CD4-positive, CD25-positive, alpha-beta regulatory T cell (primary cell): ENCODE results near the gene SNX25. TPM values are rescaled to one million over a fixed set of nuclear protein-coding genes. Genes with fewer than 3 reads are reported as not detected.

Source experiments
- ATAC-seq, 2 donors: fragments of 150-1000 bp; cut with Tn5 transposase; one replicate each; pipeline ENCODE4 v1.10.0; 2021; ENCODE audit warnings: low read depth in 2 of 2, moderate number of reproducible peaks in 2 of 2, moderate library complexity in 1 of 2
- DNase-seq, 3 donors: peaks; one replicate each; pipeline versions ENCODE4 v3.0.0 to v3.0.0-alpha.2; 2012 to 2022; ENCODE audit warnings: mixed read lengths in 1 of 3
- H3K27ac ChIP-seq: one replicate; pipeline ENCODE4 v1.7.0; 2013; ENCODE audit warnings: mild to moderate bottlenecking, low read length; ENCODE audit not compliant: insufficient read depth, poor library complexity, severe bottlenecking
- H3K27me3 ChIP-seq: one replicate; pipeline ENCODE4 v1.7.0; 2013; ENCODE audit warnings: low read length; ENCODE audit not compliant: control insufficient read depth, insufficient read depth
- H3K36me3 ChIP-seq: one replicate; pipeline ENCODE4 v1.7.0; 2013; ENCODE audit warnings: mild to moderate bottlenecking, low read length, moderate library complexity; ENCODE audit not compliant: control insufficient read depth, insufficient read depth
- H3K4me1 ChIP-seq: 2 replicates; pipeline ENCODE4 v1.7.0; 2013; ENCODE audit warnings: mild to moderate bottlenecking, low read length; ENCODE audit not compliant: insufficient read depth, control insufficient read depth, poor library complexity, severe bottlenecking
- H3K4me3 ChIP-seq: one replicate; pipeline ENCODE4 v1.7.0; 2013; ENCODE audit warnings: low read depth, mild to moderate bottlenecking, low read length, moderate library complexity
- H3K9me3 ChIP-seq, 2 experiments: 1 replicate in 1 of 2; 2 replicates in 1 of 2; pipeline ENCODE4 v1.7.0; 2013; ENCODE audit warnings: low read length in 2 of 2, mild to moderate bottlenecking in 1 of 2, moderate library complexity in 1 of 2; ENCODE audit not compliant: control insufficient read depth in 2 of 2
- H3K27ac Mint-ChIP-seq, 3 donors: one replicate each; pipeline ENCODE4 v1.8.0; 2020 to 2022; ENCODE audit warnings: mild to moderate bottlenecking in 3 of 3, mixed read lengths in 3 of 3, moderate library complexity in 2 of 3
- H3K27me3 Mint-ChIP-seq: one replicate; pipeline ENCODE4 v1.8.0; 2022; ENCODE audit warnings: mild to moderate bottlenecking, mixed read lengths
- H3K36me3 Mint-ChIP-seq: one replicate; pipeline ENCODE4 v1.8.0; 2020; ENCODE audit warnings: mixed read lengths
- H3K4me1 Mint-ChIP-seq, 4 donors: one replicate each; pipeline ENCODE4 v1.8.0; 2020 to 2022; ENCODE audit warnings: mixed read lengths in 4 of 4, mild to moderate bottlenecking in 1 of 4
- H3K4me3 Mint-ChIP-seq, 4 donors: one replicate each; pipeline ENCODE4 v1.8.0; 2020 to 2022; ENCODE audit warnings: mild to moderate bottlenecking in 4 of 4, mixed read lengths in 4 of 4, moderate library complexity in 3 of 4
- H3K9me3 Mint-ChIP-seq, 7 donors: one replicate each; pipeline ENCODE4 v1.8.0; 2020 to 2022; ENCODE audit warnings: mixed read lengths in 7 of 7, mild to moderate bottlenecking in 3 of 7, moderate library complexity in 2 of 7
- polyA plus RNA-seq, 4 donors: library from polyadenylated mRNA; unstranded; fragments of 300-500 nt; fragmentation: Illumina TruSeq; gene quantifications; one replicate each; pipeline ENCODE4 v1.2.3, GENCODE V29; 2021
- total RNA-seq: library from RNA; stranded (reverse); gene quantifications from one replicate; pipeline ENCODE4 v1.2.3, GENCODE V29; 2022

SNX25 gene
- total and polyA plus RNA-seq, 5 donors from 2014 or later = 3.7 to 22.2 (median 8.2) TPM

- H3K27ac ChIP-seq = no peak overlapping the region
- H3K9me3 ChIP-seq = peaks cover 0 to 6% of the 10 kb centered on the region in 2 experiments
- Mint-ChIP-seq H3K4me1 (peaks cover 0 to 9% (median 8%) of the 10 kb centered on the region in 4 donors), H3K27ac (no peak overlapping the region), H3K36me3 (peaks cover 4% of the 10 kb centered on the region), H3K9me3 (peaks cover 0 to 11% (median 0%) of the 10 kb centered on the region in 7 donors), H3K4me3 (no peak overlapping the region), H3K27me3 (no peaks in the 10 kb centered on the region)
- H3K27me3 ChIP-seq = no peaks in the 10 kb centered on the region
- DNase-seq (no peak), ATAC-seq (no peak)
- no peaks in the 10 kb centered on the region for H3K36me3 ChIP-seq
- H3K4me1 ChIP-seq = no peaks in the 10 kb centered on the region
- H3K4me3 ChIP-seq = no peak overlapping the region
Measured at GRCh38 chr4:185380320-185380719, 170.9 kb downstream of the SNX25 start.

DNA sequence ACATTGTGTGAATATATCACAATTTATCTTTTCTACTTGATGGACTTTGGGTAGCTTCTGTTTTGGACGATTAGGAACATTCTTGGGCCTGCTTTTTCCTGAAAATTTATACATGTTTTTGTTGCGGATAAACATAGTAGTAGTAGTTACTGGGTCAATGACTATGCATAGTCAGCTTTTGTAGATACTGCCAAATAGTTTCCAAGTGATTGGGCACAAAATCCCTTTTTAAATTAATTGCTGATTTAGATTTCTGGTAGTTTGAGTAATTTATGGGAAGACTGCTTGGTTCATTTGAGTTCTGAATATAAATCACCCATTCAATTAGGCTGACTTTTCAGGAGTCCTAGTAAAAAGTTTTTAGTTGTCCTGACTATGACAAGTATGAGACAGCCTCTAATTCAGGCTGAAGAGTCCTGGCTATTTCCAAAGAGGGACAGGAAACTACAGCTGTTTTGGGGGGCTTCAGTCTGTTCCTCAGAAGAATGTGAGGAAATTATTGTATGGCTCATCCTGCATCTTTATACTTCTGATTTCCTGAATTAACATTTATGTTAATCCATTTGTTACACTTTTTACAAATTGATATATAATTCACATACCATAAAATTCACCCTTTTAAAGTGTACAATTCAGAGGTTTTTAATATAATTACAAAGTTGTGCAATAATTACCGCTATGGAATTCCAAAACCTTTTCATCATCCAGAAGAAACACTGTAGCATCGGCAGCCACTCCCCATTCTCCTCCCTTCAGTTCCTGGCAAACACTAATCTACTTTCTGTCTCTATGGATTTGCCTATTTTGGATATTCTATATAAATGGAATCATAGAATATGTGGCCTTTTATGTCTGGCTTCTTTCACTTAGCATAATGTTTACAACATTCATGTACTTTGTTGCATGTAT lies 172.1 kb downstream of the SNX25 start:
- DNase-seq (no peak), ATAC-seq (no peak)
- H3K27ac ChIP-seq = no peak overlapping the region
- peaks cover 0 to 11% (median 0%) of the 10 kb centered on the region in 7 donors for H3K9me3 Mint-ChIP-seq
- no peaks in the 10 kb centered on the region for H3K27me3 ChIP-seq
- H3K27ac Mint-ChIP-seq = no peak overlapping the region
- no peaks in the 10 kb centered on the region for H3K4me1 ChIP-seq
- H3K4me3 ChIP-seq = no peak overlapping the region
- H3K9me3 ChIP-seq = peaks cover 0 to 6% of the 10 kb centered on the region in 2 experiments
- no peaks in the 10 kb centered on the region for H3K36me3 ChIP-seq
- H3K36me3 Mint-ChIP-seq = peaks cover 4% of the 10 kb centered on the region
- no peak overlapping the region for H3K4me3 Mint-ChIP-seq
- peaks cover 4% of the 10 kb centered on the region for H3K27me3 Mint-ChIP-seq
- H3K4me1 Mint-ChIP-seq = peaks cover 0 to 9% (median 8%) of the 10 kb centered on the region in 4 donors

GRCh38 chr4:185382754-185383153 lies 173.4 kb downstream of the SNX25 start:
- peaks cover 0 to 6% of the 10 kb centered on the region in 2 experiments for H3K9me3 ChIP-seq
- Mint-ChIP-seq H3K4me3 (no peak overlapping the region), H3K9me3 (peaks cover 0 to 11% (median 0%) of the 10 kb centered on the region in 7 donors), H3K27me3 (peaks cover 4% of the 10 kb centered on the region), H3K36me3 (peaks cover 4% of the 10 kb centered on the region), H3K27ac (no peak overlapping the region), H3K4me1 (peaks cover 0 to 9% (median 8%) of the 10 kb centered on the region in 4 donors)
- no peaks in the 10 kb centered on the region for H3K36me3 ChIP-seq
- H3K4me1 ChIP-seq = no peaks in the 10 kb centered on the region
- no peaks in the 10 kb centered on the region for H3K27me3 ChIP-seq
- DNase-seq (no peak), ATAC-seq (no peak)
- H3K4me3 ChIP-seq = no peak overlapping the region
- H3K27ac ChIP-seq = no peak overlapping the region

GRCh38 chr4:185383451-185383850 lies 174.1 kb downstream of the SNX25 start:
- ATAC-seq (no peak), DNase-seq (no peak)
- Mint-ChIP-seq H3K4me3 (no peak overlapping the region), H3K4me1 (peaks cover 0 to 9% (median 8%) of the 10 kb centered on the region in 4 donors), H3K36me3 (peaks cover 4% of the 10 kb centered on the region), H3K9me3 (peaks cover 0 to 11% (median 0%) of the 10 kb centered on the region in 7 donors), H3K27ac (no peak overlapping the region), H3K27me3 (peaks cover 4% of the 10 kb centered on the region)
- Histone ChIP-seq H3K4me1 (no peaks in the 10 kb centered on the region), H3K36me3 (no peaks in the 10 kb centered on the region), H3K4me3 (no peak overlapping the region), H3K9me3 (peaks cover 0 to 6% of the 10 kb centered on the region in 2 experiments), H3K27me3 (no peaks in the 10 kb centered on the region), H3K27ac (no peak overlapping the region)

- Mint-ChIP-seq H3K27ac (no peak overlapping the region), H3K4me1 (peaks cover 0 to 9% (median 8%) of the 10 kb centered on the region in 4 donors), H3K36me3 (peaks cover 4% of the 10 kb centered on the region), H3K4me3 (no peak overlapping the region), H3K9me3 (peaks cover 0 to 11% (median 0%) of the 10 kb centered on the region in 7 donors), H3K27me3 (peaks cover 4% of the 10 kb centered on the region)
- no peaks in the 10 kb centered on the region for H3K4me1 ChIP-seq
- H3K36me3 ChIP-seq = no peaks in the 10 kb centered on the region
- no peaks in the 10 kb centered on the region for H3K27me3 ChIP-seq
- H3K9me3 ChIP-seq = peaks cover 0 to 6% of the 10 kb centered on the region in 2 experiments
- H3K27ac ChIP-seq = no peak overlapping the region
- ATAC-seq (no peak), DNase-seq (no peak)
- H3K4me3 ChIP-seq = no peak overlapping the region
Measured at GRCh38 chr4:185384061-185384460, 174.7 kb downstream of the SNX25 start.

- Mint-ChIP-seq H3K27ac (no peak overlapping the region), H3K4me3 (no peak overlapping the region), H3K36me3 (peaks cover 4% of the 10 kb centered on the region), H3K27me3 (peaks cover 4% of the 10 kb centered on the region), H3K4me1 (peaks cover 4 to 9% (median 8%) of the 10 kb centered on the region in 4 donors), H3K9me3 (peaks cover 0 to 11% (median 0%) of the 10 kb centered on the region in 7 donors)
- Histone ChIP-seq H3K27ac (no peak overlapping the region), H3K36me3 (no peaks in the 10 kb centered on the region), H3K4me1 (no peaks in the 10 kb centered on the region), H3K27me3 (no peaks in the 10 kb centered on the region), H3K9me3 (peaks cover 0 to 6% of the 10 kb centered on the region in 2 experiments), H3K4me3 (no peak overlapping the region)
- no peak for ATAC-seq
- DNase-seq = no peak
Measured at GRCh38 chr4:185384930-185385331, 175.5 kb downstream of the SNX25 start.

- no peak overlapping the region for H3K4me3 ChIP-seq
- no peaks in the 10 kb centered on the region for H3K36me3 ChIP-seq
- H3K36me3 Mint-ChIP-seq = no peaks in the 10 kb centered on the region
- no peaks in the 10 kb centered on the region for H3K27me3 ChIP-seq
- H3K4me1 Mint-ChIP-seq = peaks cover 4 to 15% (median 8%) of the 10 kb centered on the region in 4 donors
- H3K4me3 Mint-ChIP-seq = no peak overlapping the region
- ATAC-seq = no peak
- no peaks in the 10 kb centered on the region for H3K9me3 ChIP-seq
- no peaks in the 10 kb centered on the region for H3K9me3 Mint-ChIP-seq
- DNase-seq = no peak
- peaks cover 4% of the 10 kb centered on the region for H3K27me3 Mint-ChIP-seq
- H3K27ac ChIP-seq = no peak overlapping the region
- H3K27ac Mint-ChIP-seq = no peak overlapping the region
- H3K4me1 ChIP-seq = no peaks in the 10 kb centered on the region
Measured at GRCh38 chr4:185387957-185388356, 178.6 kb downstream of the SNX25 start.
